ENCODE results near the gene CGNL1. TPM values are rescaled to one million over a fixed set of nuclear protein-coding genes. Genes with fewer than 3 reads are reported as not detected.

CGNL1 gene
- total and polyA plus RNA-seq, 10 of the 15 experiments (the other 5 are each of a cell fraction or from before 2014, with no cell fraction given), result under 0.01 to 0.27 (median 0.04) TPM; not detected in 3

- H3K4me3 ChIP-seq, result no peak overlapping the region
- ChIA-PET POLR2A (interaction anchor here (0.6 kb wide), 1 partner anchor 49 kb away, joined by 5 read pairs; no protein-coding TSS in a partner anchor), SMC1A (ENCODE audit: uncharacterized antibody, unreplicated experiment) (interaction anchor here (0.9 to 1.4 kb wide), 2 partner anchors 9 to 40 kb away, joined by 3 to 4 read pairs; no protein-coding TSS in a partner anchor), RAD21 (ENCODE audit: unreplicated experiment) (no interaction called here), CTCF (interaction anchor here (0.6 to 1.3 kb wide), 3 partner anchors 61 to 473 kb away, joined by 3 to 4 read pairs (median 3); no protein-coding TSS in a partner anchor)
- no peaks in the 10 kb centered on the region for H3K9me3 ChIP-seq (replicated peaks; ENCODE audit: control insufficient read depth, insufficient read depth, low read length)
- no peak overlapping the region for H2AFZ ChIP-seq (ENCODE audit: control insufficient read depth, low read depth, low read length)
- FAIRE-seq (no peak), ATAC-seq (no peak), DNase-seq (ENCODE audit: low read depth, low spot score) (no peak)
- no peak overlapping the region for H3K9ac ChIP-seq (ENCODE audit: control insufficient read depth, insufficient read depth, low read length)
- no peaks in the 10 kb centered on the region for H3K79me2 ChIP-seq (ENCODE audit: control insufficient read depth, insufficient read depth, low read length)
- H3K4me2 ChIP-seq (ENCODE audit: control insufficient read depth, insufficient read depth), result no peak overlapping the region
- TF ChIP-seq YBX1 (IDR thresholded peaks at IDR 0.05) (no peak), PAX8 (IDR thresholded peaks at IDR 0.05) (no peak)
- in situ Hi-C loops (cut with MboI) (no loop called here), intact Hi-C loops (cut with micrococcal nuclease; ENCODE audit: unreplicated experiment) (no loop called here)
- WGBS (ENCODE audit: insufficient coverage, insufficient replicate concordance, low lambda C conversion rate, missing lambda C conversion rate), result 39% methylated on average over 7 of the region's 7 CpGs
- H3K27ac ChIP-seq (ENCODE audit: control insufficient read depth, insufficient read depth), result no peak overlapping the region
- no peaks in the 10 kb centered on the region; a peak in 1 of 4 replicates for H3K27me3 ChIP-seq (replicated peaks in 1 of 2; ENCODE audit: control insufficient read depth in 2 of 2, insufficient read depth in 2 of 2, low read length in 1 of 2)
- no TSS peak for BruUV-seq (replicated peaks)
- H3K36me3 ChIP-seq (ENCODE audit: control insufficient read depth in 2 of 2, insufficient read depth in 2 of 2, low read length in 1 of 2), result no peaks in the 10 kb centered on the region
- H3K4me1 ChIP-seq (ENCODE audit: control insufficient read depth, insufficient read depth, low read length), result no peaks in the 10 kb centered on the region
- H4K20me1 ChIP-seq (ENCODE audit: control insufficient read depth, insufficient read depth), result no peaks in the 10 kb centered on the region
Measured at GRCh38 chr15:57385923-57386390, 9.7 kb downstream of the CGNL1 start.

GRCh38 chr15:57386976-57387375 is 10.7 kb downstream of the CGNL1 start:
- in situ Hi-C loops (cut with MboI) (no loop called here), intact Hi-C loops (cut with micrococcal nuclease; ENCODE audit: unreplicated experiment) (no loop called here)
- H3K4me3 ChIP-seq, result no peak overlapping the region
- no peak for TF ChIP-seq SUZ12 (IDR thresholded peaks at IDR 0.05; ENCODE audit: unreplicated experiment)
- no peak for TF ChIP-seq RBBP5 (conservative IDR thresholded peaks at IDR 0.05)
- TF ChIP-seq NRF1 (conservative IDR thresholded peaks at IDR 0.05; ENCODE audit: low read depth, low read length), result no peak
- no peak for TF ChIP-seq TCF3 (IDR thresholded peaks at IDR 0.05; ENCODE audit: borderline replicate concordance, insufficient read depth, low read depth, low read length)
- TF ChIP-seq BCL3 (IDR thresholded peaks at IDR 0.05; ENCODE audit: borderline replicate concordance, insufficient read depth, low read depth, low read length, poor library complexity, severe bottlenecking), result no peak
- TF ChIP-seq ATF3 (IDR thresholded peaks at IDR 0.05; ENCODE audit: borderline replicate concordance, extremely low read depth, low read depth, low read length), result no peak
- no peak for TF ChIP-seq E2F4 (IDR thresholded peaks at IDR 0.05; ENCODE audit: low read depth, low read length)
- no peak for TF ChIP-seq PML (IDR thresholded peaks at IDR 0.05; ENCODE audit: low read length)
- BruUV-seq (replicated peaks), result no TSS peak
- no peak overlapping the region for H2AFZ ChIP-seq (ENCODE audit: control insufficient read depth, low read depth, low read length)
- RAD21 ChIA-PET (ENCODE audit: unreplicated experiment), result no interaction called here
- H3K27me3 ChIP-seq (replicated peaks in 1 of 2; ENCODE audit: control insufficient read depth in 2 of 2, insufficient read depth in 2 of 2, low read length in 1 of 2), result no peaks in the 10 kb centered on the region; a peak in 1 of 4 replicates
- no peak overlapping the region for H3K4me2 ChIP-seq (ENCODE audit: control insufficient read depth, insufficient read depth)
- no peaks in the 10 kb centered on the region for H3K9me3 ChIP-seq (replicated peaks; ENCODE audit: control insufficient read depth, insufficient read depth, low read length)
- no peaks in the 10 kb centered on the region for H3K36me3 ChIP-seq (ENCODE audit: control insufficient read depth in 2 of 2, insufficient read depth in 2 of 2, low read length in 1 of 2)
- H3K9ac ChIP-seq (ENCODE audit: control insufficient read depth, insufficient read depth, low read length), result no peak overlapping the region
- DNase-seq (ENCODE audit: low read depth, low spot score) (no peak), ATAC-seq (no peak), FAIRE-seq (no peak)
- WGBS (ENCODE audit: insufficient coverage, insufficient replicate concordance, low lambda C conversion rate, missing lambda C conversion rate), result 34% methylated on average over 4 of the region's 4 CpGs
- no peak overlapping the region for H3K27ac ChIP-seq (ENCODE audit: control insufficient read depth, insufficient read depth)
- SMC1A ChIA-PET (ENCODE audit: uncharacterized antibody, unreplicated experiment), result interaction anchor here (1.4 kb wide), 1 partner anchor 8 kb away, joined by 4 read pairs; no protein-coding TSS in a partner anchor
- no peaks in the 10 kb centered on the region for H3K79me2 ChIP-seq (ENCODE audit: control insufficient read depth, insufficient read depth, low read length)
- no peaks in the 10 kb centered on the region for H3K4me1 ChIP-seq (ENCODE audit: control insufficient read depth, insufficient read depth, low read length)
- CTCF ChIA-PET, result interaction anchor here (0.6 to 1.3 kb wide), 2 partner anchors 62 to 141 kb away, joined by 3 to 4 read pairs; no protein-coding TSS in a partner anchor
- POLR2A ChIA-PET, result no interaction called here
- H4K20me1 ChIP-seq (ENCODE audit: control insufficient read depth, insufficient read depth), result no peaks in the 10 kb centered on the region

Measured in GM12878 (cell line).